ENCODE data around the gene PPWD1. TPM values are rescaled to one million over a fixed set of nuclear protein-coding genes. Genes with fewer than 3 reads are reported as not detected.

PPWD1 gene
- total RNA-seq, 1 experiment from 2014 or later, result 32.7 TPM

- no peaks in the 10 kb centered on the region for H3K27me3 Mint-ChIP-seq (ENCODE audit: insufficient read depth, unreplicated experiment)
- H3K36me3 Mint-ChIP-seq (ENCODE audit: insufficient read depth, unreplicated experiment), result peaks cover 8% of the 10 kb centered on the region
- no TSS peak for BruUV-seq (replicated peaks)
- intact Hi-C loops (cut with micrococcal nuclease), result no loop called here
- no peak overlapping the region for H3K27ac Mint-ChIP-seq (ENCODE audit: low read depth, unreplicated experiment)
- peaks cover 4% of the 10 kb centered on the region for H3K4me1 Mint-ChIP-seq (ENCODE audit: insufficient read depth, unreplicated experiment)
- no peaks in the 10 kb centered on the region for H3K9me3 Mint-ChIP-seq (ENCODE audit: unreplicated experiment)
- ChIA-PET POLR2A (no interaction called here), CTCF (no interaction called here)
- no peak for TF ChIP-seq CTCF (IDR thresholded peaks at IDR 0.05; ENCODE audit: unreplicated experiment)
- H3K4me3 Mint-ChIP-seq (ENCODE audit: unreplicated experiment), result no peak overlapping the region
- DNase-seq (ENCODE audit: unreplicated experiment), result no peak
Measured at GRCh38 chr5:65630981-65631380, 67.9 kb downstream of the PPWD1 start.

Other genes starting within 250 kb of the PPWD1 start
- gene ADAMTS6, start 81.4 kb upstream of the PPWD1 start, total RNA-seq (2022), result 17.8 and 19.5 TPM in 2 replicates
- gene CENPK, start 128 bp upstream of the PPWD1 start, total RNA-seq (2022), result 11.2 and 15.3 TPM in 2 replicates
- gene TRIM23, start 61.0 kb downstream of the PPWD1 start, total RNA-seq (2022), result 14.1 and 16.0 TPM in 2 replicates
- gene SHLD3, start 61.7 kb downstream of the PPWD1 start, total RNA-seq (2022), result 3.0 and 3.7 TPM in 2 replicates
- 28.4 and 39.9 TPM in 2 replicates for gene TRAPPC13, start 61.7 kb downstream of the PPWD1 start, total RNA-seq (2022)
- gene SGTB, start 158.8 kb downstream of the PPWD1 start, total RNA-seq (2022), result 15.8 and 27.6 TPM in 2 replicates
- 24.6 and 42.1 TPM in 2 replicates for gene NLN, start 158.9 kb downstream of the PPWD1 start, total RNA-seq (2022)

All from MCF 10A (cell line).